HCT116 (cell line): ENCODE data around the gene CDH13. TPM values are rescaled to one million over a fixed set of nuclear protein-coding genes. Genes with fewer than 3 reads are reported as not detected.

ENCODE experiments used
- ATAC-seq: fragments of 200-7000 bp; cut with Tn5 transposase; 2 replicates; pipeline ENCODE4 v1.9.1; 2020; ENCODE audit warnings: mild to moderate bottlenecking, moderate library complexity
- BruUV-seq: library from RNA; stranded (reverse); fragments of 400-500 nt; replicated peaks from 2 replicates; lab custom pipeline; 2021; lab: Mats Ljungman, UMichigan
- CTCF ChIA-PET: fragments of 300-600 bp; sonication (Branson Sonifier 250); formaldehyde crosslinking; loops from one replicate; lab custom pipeline; 2021; ENCODE audit warnings: antibody characterized with exemption; lab: Charles Lee
- POLR2A ChIA-PET: fragments of 300-600, 350-600 bp; sonication (Branson Sonifier 250); formaldehyde crosslinking; loops from one replicate; lab custom pipeline; 2021; ENCODE audit warnings: antibody characterized with exemption; lab: Charles Lee
- RAD21 ChIA-PET, 2 experiments: fragments of 300-600 bp; sonication (Branson Sonifier 250); formaldehyde crosslinking; loops; one replicate each; lab custom pipeline; 2023; ENCODE audit warnings: low total read pairs in 2 of 2; ENCODE audit not compliant: uncharacterized antibody in 2 of 2, unreplicated experiment in 2 of 2, low non-redundant PET in 1 of 2; lab: Charles Lee
- DNase-seq: peaks from one replicate; pipeline ENCODE4 v3.0.0-alpha.2; 2010; ENCODE audit warnings: low read depth, low spot score
- H2AFZ ChIP-seq: fragments of 200-600 bp; shearing (Covaris generic), sonication (generic); 2 replicates; pipeline ENCODE4 v1.6.1; 2017; ENCODE audit warnings: low read depth, mixed run types, mixed read lengths, antibody characterized with exemption, low read length; ENCODE audit not compliant: poor library complexity, severe bottlenecking
- H3K27ac ChIP-seq: 2 replicates; pipeline ENCODE4 v1.5.1; 2012; ENCODE audit warnings: low read depth, low read length
- H3K27me3 ChIP-seq: fragments of 200-600 bp; sonication (generic); 2 replicates; pipeline ENCODE4 v1.6.1; 2016; ENCODE audit warnings: mixed run types, low read length, mixed read lengths; ENCODE audit not compliant: insufficient read depth
- H3K36me3 ChIP-seq, 2 experiments: fragments of 200-500 bp in 1 of 2; fragments of 200-600 bp in 1 of 2; sonication (Bioruptor generic) in 1 of 2; sonication (generic) in 1 of 2; 2 replicates each; pipeline versions ENCODE4 v1.5.1 to v1.6.1; 2014 to 2016; ENCODE audit warnings: low read length in 2 of 2, inconsistent platforms in 1 of 2, mixed read lengths in 1 of 2, mixed run types in 1 of 2; ENCODE audit not compliant: insufficient read depth in 2 of 2, control insufficient read depth in 1 of 2
- H3K4me1 ChIP-seq, 2 experiments: fragments of 200-600 bp in 1 of 2; sonication (generic) in 1 of 2; 2 replicates each; pipeline versions ENCODE4 v1.5.1 to v1.6.1; 2012 to 2017; ENCODE audit warnings: low read length in 2 of 2, inconsistent platforms in 1 of 2, mild to moderate bottlenecking in 1 of 2, mixed read lengths in 1 of 2, mixed run types in 1 of 2, moderate library complexity in 1 of 2; ENCODE audit not compliant: insufficient read depth in 2 of 2, control insufficient read depth in 1 of 2
- H3K4me2 ChIP-seq: fragments of 200-600 bp; sonication (generic); 2 replicates; pipeline ENCODE4 v1.6.1; 2017; ENCODE audit warnings: mixed run types, low read length, mixed read lengths
- H3K4me3 ChIP-seq, 2 experiments: fragments of 200-600 bp in 1 of 2; sonication (generic) in 1 of 2; replicated peaks in 1 of 2; 2 replicates each; pipeline ENCODE4 v1.5.1; 2011 to 2016; ENCODE audit warnings: low read length in 2 of 2, control low read depth in 1 of 2, low read depth in 1 of 2, mild to moderate bottlenecking in 1 of 2, mixed read lengths in 1 of 2, mixed run types in 1 of 2
- H3K79me2 ChIP-seq: fragments of 200-600 bp; sonication (generic); 2 replicates; pipeline ENCODE4 v1.6.1; 2017; ENCODE audit warnings: mild to moderate bottlenecking, mixed run types, low read length, moderate library complexity, mixed read lengths; ENCODE audit not compliant: insufficient read depth
- H3K9ac ChIP-seq: fragments of 200-600 bp; sonication (generic); 2 replicates; pipeline ENCODE4 v1.6.1; 2016; ENCODE audit warnings: low read length, mixed read lengths
- H3K9me2 ChIP-seq: fragments of 200-600 bp; sonication (generic), shearing (Covaris generic); 2 replicates; pipeline ENCODE4 v1.6.1; 2017; ENCODE audit warnings: mixed run types, mild to moderate bottlenecking, moderate library complexity; ENCODE audit not compliant: insufficient read depth
- H3K9me3 ChIP-seq, 2 experiments: fragments of 200-500 bp in 1 of 2; fragments of 200-600 bp in 1 of 2; sonication (Bioruptor generic) in 1 of 2; sonication (generic) in 1 of 2; 2 replicates each; pipeline ENCODE4 v1.6.1; 2014 to 2017; ENCODE audit warnings: low read length in 2 of 2, mixed read lengths in 2 of 2, inconsistent platforms in 1 of 2, low read depth in 1 of 2, mild to moderate bottlenecking in 1 of 2, mixed run types in 1 of 2, moderate library complexity in 1 of 2; ENCODE audit not compliant: control insufficient read depth in 1 of 2, insufficient read depth in 1 of 2
- H4K20me1 ChIP-seq: fragments of 200-600 bp; sonication (generic), shearing (Covaris generic); 2 replicates; pipeline ENCODE4 v1.6.1; 2017; ENCODE audit warnings: mixed run types, mild to moderate bottlenecking, moderate library complexity; ENCODE audit not compliant: insufficient read depth
- CBX3 ChIP-seq: IDR thresholded peaks from 2 replicates; pipeline ENCODE4 v1.6.1; 2012; ENCODE audit warnings: low read depth
- CEBPB ChIP-seq: IDR thresholded peaks from 2 replicates; pipeline ENCODE4 v1.6.1; 2012; ENCODE audit warnings: low read depth
- ELF1 ChIP-seq: IDR thresholded peaks from 2 replicates; pipeline ENCODE4 v1.6.1; 2012; ENCODE audit warnings: low read depth, borderline replicate concordance
- EZH2 ChIP-seq: fragments of 200-600 bp; sonication (generic); IDR thresholded peaks from 2 replicates; pipeline ENCODE4 v1.6.1; 2017; ENCODE audit warnings: antibody characterized with exemption, mixed run types
- EZH2phosphoT487 ChIP-seq: fragments of 200-600 bp; IDR thresholded peaks from 2 replicates; pipeline ENCODE4 v1.6.1; 2018; ENCODE audit warnings: antibody characterized with exemption, borderline replicate concordance
- FOSL1 ChIP-seq: IDR thresholded peaks from 2 replicates; pipeline ENCODE4 v1.6.1; 2012; ENCODE audit warnings: low read depth
- POLR2AphosphoS5 ChIP-seq: IDR thresholded peaks from 2 replicates; pipeline ENCODE4 v1.6.1; 2011; ENCODE audit warnings: mild to moderate bottlenecking, low read depth, low read length, moderate library complexity
- REST ChIP-seq: IDR thresholded peaks from 2 replicates; pipeline ENCODE4 v1.6.1; 2012; ENCODE audit warnings: low read depth
- SP1 ChIP-seq: IDR thresholded peaks from 2 replicates; pipeline ENCODE4 v1.6.1; 2012; ENCODE audit warnings: low read depth
- SRF ChIP-seq: IDR thresholded peaks from 2 replicates; pipeline ENCODE4 v1.6.1; 2012; ENCODE audit warnings: low read depth
- ZBTB33 ChIP-seq: IDR thresholded peaks from 2 replicates; pipeline ENCODE4 v1.6.1; 2011; ENCODE audit warnings: mild to moderate bottlenecking, low read length, moderate library complexity; ENCODE audit not compliant: insufficient replicate concordance; ENCODE audit errors: extremely low read depth
- ZFX ChIP-seq: fragments of 450-650 bp; IDR thresholded peaks from 2 replicates; pipeline ENCODE4 v1.6.1; 2017
- ZNF274 ChIP-seq: fragments of 200-500 bp; sonication (Bioruptor generic); IDR thresholded peaks from 2 replicates; pipeline ENCODE4 v1.6.1; 2014; ENCODE audit warnings: mild to moderate bottlenecking, low read depth, low read length, inconsistent platforms
- intact Hi-C: fragments of 100-400 bp; cut with micrococcal nuclease; formaldehyde crosslinking; loops from 2 replicates; pipeline ENCODE4 v1.10.0; 2022
- total RNA-seq: library from RNA; stranded (reverse); gene quantifications from one replicate; pipeline ENCODE4 v1.2.1, GENCODE V29; 2021; ENCODE audit not compliant: unreplicated experiment
- TF ChIP-seq, protein P1 (sequence below): IDR thresholded peaks from 2 replicates; pipeline ENCODE4 v1.6.1; 2012
- TF ChIP-seq, protein P2 (sequence below): IDR thresholded peaks from 2 replicates; pipeline ENCODE4 v1.6.1; 2012

Gene CDH13
- total RNA-seq, 1 experiment from 2014 or later: not detected

GRCh38 chr16:83682116-83682867 lies 1055.5 kb downstream of the CDH13 start:
- intact Hi-C loops: no loop called here
- Histone ChIP-seq H3K36me3 (no peaks in the 10 kb centered on the region), H3K27me3 (peaks cover 44% of the 10 kb centered on the region), H3K4me2 (no peak overlapping the region), H4K20me1 (no peaks in the 10 kb centered on the region), H3K27ac (no peak overlapping the region), H3K9me3 (no peaks in the 10 kb centered on the region)
- ChIA-PET POLR2A (no interaction called here), RAD21 (no interaction called here)
- TF ChIP-seq, protein P1, sequence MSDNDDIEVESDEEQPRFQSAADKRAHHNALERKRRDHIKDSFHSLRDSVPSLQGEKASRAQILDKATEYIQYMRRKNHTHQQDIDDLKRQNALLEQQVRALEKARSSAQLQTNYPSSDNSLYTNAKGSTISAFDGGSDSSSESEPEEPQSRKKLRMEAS: no peak
- TF ChIP-seq ZNF274 (no peak), ZBTB33 (no peak), FOSL1 (no peak)
- TF ChIP-seq, all 23 proteins: peak for 0
- ATAC-seq (no peak), DNase-seq (no peak)
- no peaks in the 10 kb centered on the region for H3K79me2 ChIP-seq
- no peaks in the 10 kb centered on the region for H3K4me1 ChIP-seq
- no TSS peak for BruUV-seq
- no peak overlapping the region for H2AFZ ChIP-seq
- H3K9me2 ChIP-seq: no peaks in the 10 kb centered on the region
- CTCF ChIA-PET: no interaction called here
- H3K4me3 ChIP-seq: no peak overlapping the region
- no peak overlapping the region for H3K9ac ChIP-seq

DNA sequence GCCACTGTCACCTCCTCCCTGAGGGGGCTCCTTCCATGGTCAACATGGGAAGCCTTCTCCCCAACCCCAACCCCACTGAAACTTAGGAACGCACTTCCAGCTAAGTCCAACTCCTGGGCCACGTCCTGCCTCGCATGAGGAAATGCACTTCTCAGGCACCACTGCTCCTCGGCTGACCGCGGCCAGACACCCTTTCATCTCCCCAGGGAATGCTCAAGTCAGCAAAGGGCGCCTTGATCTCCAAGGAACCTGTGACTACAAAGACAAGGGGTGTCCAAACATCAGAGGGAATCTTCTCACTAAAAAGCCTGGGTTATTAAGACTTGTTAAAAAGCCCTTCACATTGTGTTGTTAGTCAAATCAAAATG lies 1056.1 kb downstream of the CDH13 start:
- H4K20me1 ChIP-seq: no peaks in the 10 kb centered on the region
- no peaks in the 10 kb centered on the region for H3K36me3 ChIP-seq
- H3K9me2 ChIP-seq: no peaks in the 10 kb centered on the region
- H3K9ac ChIP-seq: no peak overlapping the region
- ATAC-seq (no peak), DNase-seq (no peak)
- no peaks in the 10 kb centered on the region for H3K4me1 ChIP-seq
- no peak overlapping the region for H3K4me2 ChIP-seq
- RAD21 ChIA-PET: no interaction called here
- no peaks in the 10 kb centered on the region for H3K9me3 ChIP-seq
- peaks cover 39% of the 10 kb centered on the region for H3K27me3 ChIP-seq
- H3K79me2 ChIP-seq: no peaks in the 10 kb centered on the region
- H3K27ac ChIP-seq: no peak overlapping the region
- intact Hi-C loops: no loop called here
- CTCF ChIA-PET: no interaction called here
- H3K4me3 ChIP-seq: no peak overlapping the region
- no peak overlapping the region for H2AFZ ChIP-seq
- no TSS peak for BruUV-seq
- POLR2A ChIA-PET: no interaction called here
- no peak for TF ChIP-seq ELF1
- TF ChIP-seq, protein P2, sequence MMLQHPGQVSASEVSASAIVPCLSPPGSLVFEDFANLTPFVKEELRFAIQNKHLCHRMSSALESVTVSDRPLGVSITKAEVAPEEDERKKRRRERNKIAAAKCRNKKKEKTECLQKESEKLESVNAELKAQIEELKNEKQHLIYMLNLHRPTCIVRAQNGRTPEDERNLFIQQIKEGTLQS: no peak
- TF ChIP-seq SRF: no peak
- TF ChIP-seq FOSL1: no peak
- no peak for TF ChIP-seq POLR2AphosphoS5
- no peak for TF ChIP-seq CBX3
- TF ChIP-seq REST: no peak
- TF ChIP-seq, protein P1: no peak
- no peak for TF ChIP-seq SP1
- TF ChIP-seq ZFX: no peak
- no peak for TF ChIP-seq EZH2phosphoT487
- TF ChIP-seq CEBPB: no peak
- TF ChIP-seq EZH2: no peak
